ENCODE measurements around the gene ARHGEF16. TPM values are rescaled to one million over a fixed set of nuclear protein-coding genes. Genes with fewer than 3 reads are reported as not detected.

The ARHGEF16 gene
- total RNA-seq, 1 donor from 2014 or later, result 20.3 TPM

DNA sequence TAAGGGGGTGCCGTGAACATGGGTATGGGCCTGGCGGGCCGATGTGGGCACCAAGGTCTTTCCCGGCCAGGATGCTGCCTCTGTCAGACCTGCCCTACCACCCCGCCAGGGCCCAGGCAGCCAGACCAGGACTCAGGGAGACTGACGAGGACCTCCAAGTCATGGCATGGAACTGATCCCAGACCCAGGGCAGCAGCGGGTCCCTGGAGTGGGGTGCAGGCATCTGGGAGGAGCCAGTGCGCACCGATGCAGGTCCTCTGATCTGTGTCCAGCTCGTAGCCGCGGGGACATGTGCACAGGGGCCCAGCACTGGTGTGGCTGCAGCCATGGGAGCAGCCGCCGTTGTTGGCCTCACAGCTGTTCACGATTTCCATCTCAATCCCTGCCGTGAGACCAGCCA lies 56.8 kb downstream of the ARHGEF16 start:
- Mint-ChIP-seq H3K27me3 (ENCODE audit: low read depth) (no peaks in the 10 kb centered on the region), H3K36me3 (peaks cover 17% of the 10 kb centered on the region), H3K4me3 (no peak overlapping the region), H3K4me1 (no peaks in the 10 kb centered on the region), H3K9me3 (no peaks in the 10 kb centered on the region), H3K27ac (no peak overlapping the region)
- no peak for TF ChIP-seq CTCF (IDR thresholded peaks at IDR 0.05; ENCODE audit: unreplicated experiment)
- DNase-seq (ENCODE audit: low spot score in 2 of 2, unreplicated experiment in 2 of 2), result no peak

- Mint-ChIP-seq H3K4me3 (no peak overlapping the region), H3K27ac (no peak overlapping the region), H3K9me3 (no peaks in the 10 kb centered on the region), H3K4me1 (no peaks in the 10 kb centered on the region), H3K36me3 (peaks cover 14% of the 10 kb centered on the region), H3K27me3 (ENCODE audit: low read depth) (no peaks in the 10 kb centered on the region)
- TF ChIP-seq CTCF (IDR thresholded peaks at IDR 0.05; ENCODE audit: unreplicated experiment), result no peak
- no peak for DNase-seq (ENCODE audit: low spot score in 2 of 2, unreplicated experiment in 2 of 2)
Observed at GRCh38 chr1:3511856-3512255, 57.4 kb downstream of the ARHGEF16 start.

GRCh38 chr1:3514404-3514803 lies 59.9 kb downstream of the ARHGEF16 start:
- TF ChIP-seq CTCF (IDR thresholded peaks at IDR 0.05; ENCODE audit: unreplicated experiment), result no peak
- Mint-ChIP-seq H3K4me3 (no peak overlapping the region), H3K27me3 (ENCODE audit: low read depth) (no peaks in the 10 kb centered on the region), H3K4me1 (no peaks in the 10 kb centered on the region), H3K36me3 (peaks cover 9% of the 10 kb centered on the region), H3K27ac (no peak overlapping the region), H3K9me3 (no peaks in the 10 kb centered on the region)
- DNase-seq (ENCODE audit: low spot score in 2 of 2, unreplicated experiment in 2 of 2), result no peak

- H3K4me3 Mint-ChIP-seq, result no peak overlapping the region
- H3K9me3 Mint-ChIP-seq, result no peaks in the 10 kb centered on the region
- H3K4me1 Mint-ChIP-seq, result no peaks in the 10 kb centered on the region
- DNase-seq (ENCODE audit: low spot score in 2 of 2, unreplicated experiment in 2 of 2), result no peak
- no peak overlapping the region for H3K27ac Mint-ChIP-seq
- peaks cover 9% of the 10 kb centered on the region for H3K36me3 Mint-ChIP-seq
- H3K27me3 Mint-ChIP-seq (ENCODE audit: low read depth), result no peaks in the 10 kb centered on the region
- TF ChIP-seq CTCF (IDR thresholded peaks at IDR 0.05; ENCODE audit: unreplicated experiment), result no peak
Observed at GRCh38 chr1:3515272-3515671, 60.8 kb downstream of the ARHGEF16 start.

GRCh38 chr1:3515774-3516480 lies 61.5 kb downstream of the ARHGEF16 start:
- no peaks in the 10 kb centered on the region for H3K27me3 Mint-ChIP-seq (ENCODE audit: low read depth)
- H3K9me3 Mint-ChIP-seq, result no peaks in the 10 kb centered on the region
- no peak for TF ChIP-seq CTCF (IDR thresholded peaks at IDR 0.05; ENCODE audit: unreplicated experiment)
- H3K36me3 Mint-ChIP-seq, result peaks cover 8% of the 10 kb centered on the region
- H3K4me3 Mint-ChIP-seq, result no peak overlapping the region
- H3K4me1 Mint-ChIP-seq, result no peaks in the 10 kb centered on the region
- DNase-seq (ENCODE audit: low spot score in 2 of 2, unreplicated experiment in 2 of 2), result no peak
- H3K27ac Mint-ChIP-seq, result no peak overlapping the region
